NCI-H748 (cell line): ENCODE measurements around the gene KMT2A.
A peak's percentile ranks its signal among the peaks of the same experiment; 100 is the strongest.
"Not testable (repeated sequence)": the region's sequence is repeated elsewhere in the genome, so short reads cannot be mapped to it uniquely, and the experiment has no call there.

Experiments used
- DNase-seq: peaks from one replicate; lab custom pipeline; 2025; ENCODE audit not compliant: unreplicated experiment; lab: John Stamatoyannopoulos, UW

The KMT2A gene

GRCh38 chr11:118434553-118435289 lies 1.6 kb upstream of the KMT2A start:
- DNase-seq: peak; percentile 54

GRCh38 chr11:118435290-118435892 lies 901 bp upstream of the KMT2A start:
- DNase-seq: peak; percentile 89

DNA sequence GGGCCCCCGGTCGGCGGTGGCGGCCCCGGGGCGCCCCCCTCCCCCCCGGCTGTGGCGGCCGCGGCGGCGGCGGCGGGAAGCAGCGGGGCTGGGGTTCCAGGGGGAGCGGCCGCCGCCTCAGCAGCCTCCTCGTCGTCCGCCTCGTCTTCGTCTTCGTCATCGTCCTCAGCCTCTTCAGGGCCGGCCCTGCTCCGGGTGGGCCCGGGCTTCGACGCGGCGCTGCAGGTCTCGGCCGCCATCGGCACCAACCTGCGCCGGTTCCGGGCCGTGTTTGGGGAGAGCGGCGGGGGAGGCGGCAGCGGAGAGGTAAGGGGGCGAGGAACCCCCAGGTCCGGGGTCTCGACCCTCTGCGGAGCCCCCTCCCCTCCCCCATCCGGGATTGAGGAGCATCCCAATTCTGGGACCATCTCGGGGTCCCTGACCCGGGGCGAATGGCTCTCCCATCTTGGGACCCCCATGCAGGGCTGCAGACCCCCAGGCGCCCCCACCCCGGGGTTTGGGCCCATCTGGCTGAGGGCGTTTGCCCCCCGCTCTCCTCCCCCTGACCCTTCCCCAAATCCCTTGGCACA lies 431 bp downstream of the KMT2A start:
- peak; percentile 39 for DNase-seq

DNA sequence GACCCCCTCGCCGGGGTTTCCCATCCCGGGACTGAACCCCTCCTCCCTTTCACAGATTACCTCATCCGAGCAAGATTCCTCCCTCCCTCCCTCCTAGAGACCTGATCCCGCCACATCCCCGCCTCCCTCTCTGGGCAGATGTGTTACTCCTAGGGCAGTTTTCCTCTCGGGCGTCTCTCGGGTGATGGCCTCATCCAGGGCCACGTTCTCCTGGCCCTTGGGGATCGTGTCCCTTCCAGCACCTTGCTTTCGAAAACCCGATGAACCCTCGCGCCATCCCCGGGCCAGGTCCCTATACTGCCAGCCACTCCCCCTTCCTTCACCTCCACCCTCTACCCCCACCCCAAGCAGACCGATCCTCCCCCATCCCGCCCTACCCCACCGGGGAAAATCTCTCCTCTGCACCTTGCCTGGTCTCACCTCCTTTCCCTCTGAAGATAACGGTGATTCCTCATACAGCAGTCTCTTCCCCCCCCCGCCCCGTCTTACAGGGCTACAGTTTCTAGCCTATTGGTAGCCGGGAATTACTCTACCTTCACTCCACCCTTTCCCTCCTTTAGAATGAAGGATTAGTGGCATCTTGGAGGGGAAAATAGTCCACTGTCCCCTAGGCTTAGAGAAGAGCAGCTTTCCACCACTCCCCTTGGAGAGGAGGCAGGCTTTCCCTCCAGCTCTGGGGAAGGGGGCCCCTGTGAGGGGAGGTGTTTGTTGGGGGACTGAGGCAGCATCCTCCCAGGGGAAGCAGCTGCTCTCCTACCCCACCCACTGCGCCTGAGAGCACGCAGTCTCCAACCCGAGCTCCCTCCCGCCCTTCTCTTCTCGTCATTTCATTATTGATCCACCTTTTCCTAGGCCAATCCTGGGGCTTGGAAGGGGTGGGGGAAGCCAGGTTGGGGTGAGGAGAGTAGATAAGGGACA lies 1.2 kb downstream of the KMT2A start:
- DNase-seq: peak; percentile 63

- DNase-seq: peak; percentile 36
Observed at GRCh38 chr11:118438314-118438931, 2.1 kb downstream of the KMT2A start.

DNA sequence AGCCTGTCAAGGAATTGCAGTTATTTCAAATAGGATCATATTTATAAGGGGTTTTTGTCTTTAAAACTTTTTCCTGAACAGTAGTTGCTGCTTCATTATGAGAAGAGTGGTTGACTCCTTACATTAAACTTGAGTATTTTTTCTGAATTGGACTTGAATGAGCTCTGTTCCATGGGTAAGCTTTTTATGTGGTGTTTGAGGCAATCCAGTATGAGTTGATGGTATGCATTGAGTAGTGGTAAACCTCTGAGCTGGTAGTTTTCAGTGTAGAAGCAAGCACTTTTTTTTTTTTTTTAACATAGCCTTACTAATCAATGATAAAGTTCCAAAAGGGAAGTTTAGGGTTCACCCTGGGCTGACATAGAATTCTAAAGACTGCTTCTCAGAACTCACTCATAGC lies 3.4 kb downstream of the KMT2A start:
- no peak for DNase-seq

GRCh38 chr11:118441770-118442275 lies 5.5 kb downstream of the KMT2A start:
- no peak for DNase-seq

DNA sequence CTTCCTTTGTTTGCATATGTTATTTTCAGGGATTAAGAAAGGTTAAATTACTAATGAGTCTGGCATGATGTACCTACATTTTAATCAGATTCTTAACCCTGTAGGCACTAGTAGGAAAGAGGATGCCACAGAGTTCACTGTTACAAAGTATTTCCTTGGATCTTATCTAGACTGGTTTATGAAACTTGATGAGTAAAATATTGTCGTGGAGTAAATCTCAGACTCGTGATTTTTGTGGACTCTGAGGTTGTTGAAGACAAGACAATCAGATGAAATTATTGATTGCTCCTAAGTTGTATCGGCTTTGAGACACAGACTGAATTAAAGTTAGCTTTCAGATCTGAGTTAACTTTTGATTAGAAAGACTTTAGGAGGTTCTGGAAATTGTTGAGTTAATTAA lies 6.0 kb downstream of the KMT2A start:
- DNase-seq: no peak

GRCh38 chr11:118442908-118443589 lies 6.8 kb downstream of the KMT2A start:
- no peak for DNase-seq

DNA sequence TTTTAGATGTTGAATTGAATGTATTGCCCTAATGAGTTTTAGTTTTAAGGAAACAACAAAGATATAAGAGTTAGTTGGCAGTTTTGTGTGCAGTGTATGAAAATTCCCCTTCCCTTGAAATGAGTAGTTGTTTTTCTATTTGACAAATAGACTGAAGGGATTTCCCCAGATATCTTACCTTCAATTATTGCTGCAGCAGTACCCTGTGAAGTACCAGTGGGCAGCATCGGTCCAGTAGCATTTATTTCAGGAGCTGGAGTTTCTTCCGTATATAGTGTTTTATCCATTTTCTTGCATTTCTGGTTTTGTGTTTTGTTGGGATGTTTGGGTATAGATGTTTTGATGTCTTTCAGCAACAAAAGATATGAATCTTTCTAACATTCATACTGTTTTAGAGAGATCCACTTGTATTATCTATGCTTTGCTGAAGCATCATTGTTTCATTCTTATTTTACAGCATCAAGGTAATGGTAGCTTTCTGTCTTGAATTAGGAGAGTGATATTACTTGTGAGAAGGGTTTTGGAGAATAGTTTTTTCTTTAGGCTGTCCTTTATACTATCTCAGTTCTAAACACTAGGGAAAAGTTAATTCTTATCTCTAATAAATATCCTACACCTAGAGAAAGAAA lies 7.4 kb downstream of the KMT2A start:
- no peak for DNase-seq

GRCh38 chr11:118447423-118447822 lies 11.1 kb downstream of the KMT2A start:
- DNase-seq: no peak

GRCh38 chr11:118448294-118448693 lies 12.0 kb downstream of the KMT2A start:
- DNase-seq: no peak

- DNase-seq: no peak
Observed at GRCh38 chr11:118449316-118449918, 13.1 kb downstream of the KMT2A start.

- no peak for DNase-seq
Observed at GRCh38 chr11:118450451-118450850, 14.2 kb downstream of the KMT2A start.

DNA sequence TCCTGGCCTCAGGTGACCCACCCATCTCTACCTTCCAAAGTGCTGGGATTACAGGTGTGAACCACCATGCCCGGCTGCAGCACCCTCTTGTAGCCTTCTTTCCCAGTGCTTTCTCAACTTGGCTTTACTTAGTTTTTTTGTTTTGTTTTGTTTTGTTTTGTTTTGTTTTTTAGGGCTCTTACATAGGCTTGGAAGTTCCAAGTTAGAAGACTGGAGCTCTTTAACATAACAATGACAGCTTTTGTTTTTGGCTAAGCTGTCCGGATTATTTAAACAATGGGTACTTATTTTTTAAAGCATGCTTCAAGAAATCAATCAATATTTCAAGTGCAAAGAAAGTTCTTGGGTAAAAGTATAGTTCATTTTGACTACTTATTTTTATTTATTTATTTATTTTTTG lies 25.9 kb downstream of the KMT2A start:
- DNase-seq: no peak

GRCh38 chr11:118468968-118469367 lies 32.7 kb downstream of the KMT2A start:
- DNase-seq: not testable (repeated sequence)

DNA sequence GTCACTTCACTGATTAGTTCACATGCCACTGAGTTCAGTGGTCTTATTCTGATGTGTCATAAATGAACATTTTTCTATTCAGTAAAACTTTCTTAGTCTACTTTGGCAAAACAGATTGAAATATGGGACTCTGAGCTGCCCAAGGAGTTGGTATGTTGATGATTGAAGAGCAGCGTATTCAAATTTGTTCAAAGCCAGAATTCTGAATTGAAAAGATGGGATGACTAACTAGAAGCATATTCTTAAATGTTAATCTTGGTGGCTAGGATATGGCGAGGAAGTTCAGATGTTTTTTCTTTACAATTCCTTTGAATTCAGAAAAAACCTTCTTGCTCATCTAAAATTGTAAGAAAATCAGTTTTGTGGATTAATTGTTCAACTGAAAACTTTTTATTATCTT lies 34.7 kb downstream of the KMT2A start:
- DNase-seq: no peak

GRCh38 chr11:118473537-118473936 lies 37.2 kb downstream of the KMT2A start:
- DNase-seq: no peak

- DNase-seq: no peak
Observed at GRCh38 chr11:118476676-118477075, 40.4 kb downstream of the KMT2A start.
